Measurements from ENCODE around the gene ATE1.

GRCh38 chr10:121803611-121804010 is 124.2 kb downstream of the ATE1 start:
- TF ChIP-seq EZH2 (IDR thresholded peaks at IDR 0.05; ENCODE audit: borderline replicate concordance, low read depth, low read length, severe bottlenecking): no peak
- TF ChIP-seq CTCF (IDR thresholded peaks at IDR 0.05; ENCODE audit: borderline replicate concordance, extremely low read depth, low read length, poor library complexity, severe bottlenecking): no peak
